RCC 7860 (cell line): ENCODE data around the gene CCK.

Experiments used
- DNase-seq: peaks from one replicate; pipeline ENCODE4 v3.0.0-alpha.2; 2015; ENCODE audit warnings: low spot score
- FAIRE-seq: peaks from 2 replicates; lab custom pipeline; 2012; peaks lifted over from hg19 to GRCh38; lab: Jason Lieb, UNC

CCK gene

GRCh38 chr3:42226470-42227425, 39.2 kb downstream of the CCK start:
- DNase-seq (no peak), FAIRE-seq (no peak)

- DNase-seq: no peak
- FAIRE-seq: no peak
Observed at GRCh38 chr3:42225486-42226363, 40.3 kb downstream of the CCK start.

GRCh38 chr3:42224658-42225421, 41.1 kb downstream of the CCK start:
- no peak for DNase-seq
- no peak for FAIRE-seq

- FAIRE-seq (no peak), DNase-seq (no peak)
Observed at GRCh38 chr3:42224178-42224577, 41.8 kb downstream of the CCK start.

- no peak for FAIRE-seq
- DNase-seq: no peak
Observed at GRCh38 chr3:42222942-42223693, 42.9 kb downstream of the CCK start.

GRCh38 chr3:42220436-42221121, 45.4 kb downstream of the CCK start:
- DNase-seq (no peak), FAIRE-seq (no peak)

GRCh38 chr3:42216931-42217333, 49.1 kb downstream of the CCK start:
- FAIRE-seq (no peak), DNase-seq (no peak)

GRCh38 chr3:42216302-42216701, 49.7 kb downstream of the CCK start:
- FAIRE-seq (no peak), DNase-seq (no peak)

GRCh38 chr3:42214565-42215283, 51.3 kb downstream of the CCK start:
- FAIRE-seq: no peak
- no peak for DNase-seq

GRCh38 chr3:42214064-42214463, 51.9 kb downstream of the CCK start:
- FAIRE-seq (no peak), DNase-seq (no peak)

GRCh38 chr3:42213417-42213816, 52.6 kb downstream of the CCK start:
- DNase-seq: no peak
- no peak for FAIRE-seq

GRCh38 chr3:42210726-42211125, 55.3 kb downstream of the CCK start:
- FAIRE-seq: no peak
- no peak for DNase-seq

- FAIRE-seq (no peak), DNase-seq (no peak)
Observed at GRCh38 chr3:42209917-42210316, 56.1 kb downstream of the CCK start.
